Measurements from ENCODE around the gene CD99L2. TPM values are rescaled to one million over a fixed set of nuclear protein-coding genes. Genes with fewer than 3 reads are reported as not detected.

CD99L2 gene
- total and polyA plus RNA-seq, 2 of the 8 experiments (the other 6 are each of a cell fraction or from before 2014, with no cell fraction given): 8.0 to 8.5 TPM

- H3K23ac ChIP-seq (ENCODE audit: insufficient read length): no peak overlapping the region
- H4K8ac ChIP-seq (ENCODE audit: extremely low read depth, insufficient read depth, low read length): no peak overlapping the region
- no peak overlapping the region for H4K91ac ChIP-seq (replicated peaks; ENCODE audit: insufficient read length, low read length)
- peaks cover 0 to 9% (median 3%) of the 10 kb centered on the region in 4 experiments; a peak in 3 of 8 replicates for H3K36me3 ChIP-seq (ENCODE audit: control insufficient read depth in 2 of 4, insufficient read depth in 4 of 4, low read length in 3 of 4)
- peaks cover 0 to 8% (median 3%) of the 10 kb centered on the region in 4 experiments; a peak in 4 of 7 replicates for H3K4me1 ChIP-seq (replicated peaks in 1 of 4; ENCODE audit: control insufficient read depth in 3 of 4, insufficient read depth in 4 of 4, low read length in 3 of 4)
- H3K79me2 ChIP-seq (ENCODE audit: control insufficient read depth in 1 of 2, insufficient read depth in 2 of 2, low read length in 2 of 2): peaks cover 0 to 8% of the 10 kb centered on the region in 2 experiments; a peak in 1 of 4 replicates
- peaks cover 0 to 5% of the 10 kb centered on the region in 2 experiments for H4K20me1 ChIP-seq (replicated peaks in 1 of 2; ENCODE audit: control insufficient read depth in 1 of 2, insufficient read depth in 2 of 2, low read length in 2 of 2)
- 83% methylated on average over 5 of the region's 8 CpGs; no CpG with 5 or more reads in 1 of the 2 experiments for WGBS, 2 experiments (ENCODE audit: extremely low coverage in 1 of 2, insufficient coverage in 1 of 2, insufficient read length in 1 of 2, insufficient replicate concordance in 2 of 2, low coverage in 1 of 2, low lambda C conversion rate in 2 of 2, missing lambda C conversion rate in 1 of 2)
- DNase-seq (ENCODE audit: low read depth in 1 of 2, low spot score in 2 of 2) (no peak), FAIRE-seq (no peak)
- H3K9me3 ChIP-seq (ENCODE audit: insufficient read depth in 2 of 2, low read depth in 1 of 2, low read length in 1 of 2): peaks cover 4 to 6% of the 10 kb centered on the region in 2 experiments; a peak in 2 of 4 replicates
- no peaks in the 10 kb centered on the region for H3K23me2 ChIP-seq (ENCODE audit: low read depth, low read length)
- no peak overlapping the region for H3K27ac ChIP-seq (ENCODE audit: low read depth, low read length)
- ChIA-PET CTCF (ENCODE audit: partially characterized antibody) (no interaction called here), POLR2A (ENCODE audit: partially characterized antibody) (interaction anchor here (1.3 kb wide), 1 partner anchor 117 kb away, joined by 3 read pairs; no protein-coding TSS in a partner anchor)
- H3K4ac ChIP-seq (replicated peaks; ENCODE audit: insufficient read length, low read depth, low read length): no peak overlapping the region
- no peak overlapping the region for H3K4me3 ChIP-seq (ENCODE audit: extremely low read depth in 1 of 4, insufficient read depth in 2 of 4, low read depth in 3 of 4, low read length in 4 of 4)
- no peak overlapping the region for H3K4me2 ChIP-seq (ENCODE audit: insufficient read depth in 1 of 2, low read depth in 2 of 2, low read length in 2 of 2)
- no peak overlapping the region for H3K18ac ChIP-seq (ENCODE audit: extremely low read depth, low read length)
- H2AK5ac ChIP-seq (ENCODE audit: low read depth, low read length): no peak overlapping the region
- H3K79me1 ChIP-seq (ENCODE audit: low read depth, low read length): no peaks in the 10 kb centered on the region
- H2BK120ac ChIP-seq (replicated peaks; ENCODE audit: low read depth, low read length): no peak overlapping the region
- H3K14ac ChIP-seq (ENCODE audit: insufficient read length): no peak overlapping the region
- H2AFZ ChIP-seq (ENCODE audit: low read length): no peak overlapping the region
- H3K9ac ChIP-seq (replicated peaks in 1 of 4; ENCODE audit: extremely low read depth in 1 of 4, low read depth in 3 of 4, low read length in 3 of 4): no peak overlapping the region
- no peak overlapping the region for H2BK15ac ChIP-seq (ENCODE audit: low read length)
- H3K56ac ChIP-seq (replicated peaks; ENCODE audit: insufficient read length, low read depth, low read length): no peak overlapping the region
- no peak overlapping the region for H2BK5ac ChIP-seq (ENCODE audit: low read depth, low read length)
- H3K27me3 ChIP-seq (replicated peaks in 1 of 4; ENCODE audit: control insufficient read depth in 3 of 4, extremely low read depth in 1 of 4, insufficient read depth in 3 of 4, low read length in 3 of 4): no peaks in the 10 kb centered on the region
- H4K5ac ChIP-seq (ENCODE audit: insufficient read length, low read depth, low read length): no peak overlapping the region
- no peak overlapping the region for H2BK20ac ChIP-seq (ENCODE audit: low read length)
- H2BK12ac ChIP-seq (ENCODE audit: low read depth, low read length): no peak overlapping the region
- TF ChIP-seq EP300 (IDR thresholded peaks at IDR 0.05; ENCODE audit: borderline replicate concordance in 1 of 2, low read depth in 2 of 2, low read length in 2 of 2) (no peak), GABPA (IDR thresholded peaks at IDR 0.05; ENCODE audit: borderline replicate concordance, insufficient read depth, low read length) (no peak), GTF2F1 (IDR thresholded peaks at IDR 0.05; ENCODE audit: borderline replicate concordance, low read depth, low read length) (no peak), TBP (IDR thresholded peaks at IDR 0.05; ENCODE audit: low read depth, low read length) (no peak), KDM5A (IDR thresholded peaks at IDR 0.05; ENCODE audit: low read length) (no peak), JUND (IDR thresholded peaks at IDR 0.05; ENCODE audit: low read length) (no peak), CTBP2 (IDR thresholded peaks at IDR 0.05; ENCODE audit: borderline replicate concordance, insufficient read depth, insufficient read length, low read length) (no peak), RFX5 (IDR thresholded peaks at IDR 0.05; ENCODE audit: borderline replicate concordance, low read depth, low read length) (no peak), SIN3A (conservative IDR thresholded peaks at IDR 0.05 in 1 of 2, IDR thresholded peaks at IDR 0.05 in 1 of 2; ENCODE audit: low read depth in 1 of 2, low read length in 2 of 2) (no peak), RBBP5 (IDR thresholded peaks at IDR 0.05; ENCODE audit: borderline replicate concordance, low read depth, low read length) (no peak), SRF (IDR thresholded peaks at IDR 0.05; ENCODE audit: low read depth, low read length) (no peak), RNF2 (IDR thresholded peaks at IDR 0.05; ENCODE audit: borderline replicate concordance, low read depth, low read length, missing control alignments, poor library complexity, severe bottlenecking) (no peak)
Observed at GRCh38 chrX:150872773-150873336, 25.6 kb downstream of the CD99L2 start.
